ENCODE results near the gene MAGI1.

MAGI1 gene

DNA sequence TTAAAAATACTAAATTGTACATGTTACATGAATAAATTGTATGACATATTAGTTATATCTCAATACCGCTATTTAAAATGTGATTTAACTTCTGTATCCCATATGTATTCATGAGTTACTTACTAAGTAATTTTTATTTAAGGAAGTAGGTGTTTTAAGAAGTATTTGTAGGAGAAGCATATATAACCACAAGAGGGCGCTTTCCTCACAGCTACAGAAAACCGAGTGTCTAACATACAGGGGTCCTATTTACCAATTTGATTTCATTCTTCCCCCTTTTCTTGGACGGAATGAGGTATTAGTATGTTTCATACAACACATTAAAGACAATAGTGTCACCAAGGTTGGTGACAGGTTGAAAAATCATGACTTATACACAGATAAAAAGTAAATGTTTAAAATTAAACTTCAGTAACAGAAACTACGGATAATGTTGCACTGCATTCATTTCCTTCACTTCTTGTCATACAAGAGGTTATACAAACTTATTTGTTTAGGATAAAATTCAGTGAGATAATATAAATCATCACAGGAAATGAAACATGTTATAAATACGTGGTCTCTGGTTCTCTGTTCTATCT is 253.6 kb downstream of the MAGI1 start:
- no peak for DNase-seq

- DNase-seq, result no peak
Measured at GRCh38 chr3:65783117-65783516, 255.6 kb downstream of the MAGI1 start.

DNA sequence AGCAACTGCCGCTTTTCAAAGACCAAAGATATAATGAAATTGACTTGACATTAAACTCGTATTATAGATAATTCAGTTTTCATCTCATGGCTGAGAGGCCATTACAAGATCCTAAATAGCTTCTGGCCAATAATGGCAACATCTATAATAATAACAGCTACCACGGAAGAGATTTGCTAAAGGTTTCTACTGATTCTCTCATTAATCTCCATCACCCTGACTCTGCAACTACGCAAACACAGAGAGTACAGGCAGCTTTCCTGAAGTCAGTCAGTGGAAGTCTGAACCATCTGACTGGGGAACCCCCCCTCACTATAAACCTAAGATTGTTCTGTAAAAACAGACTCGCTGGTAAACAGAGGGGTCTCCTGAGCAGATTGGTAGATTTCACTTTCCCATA is 257.1 kb downstream of the MAGI1 start:
- no peak for DNase-seq

DNA sequence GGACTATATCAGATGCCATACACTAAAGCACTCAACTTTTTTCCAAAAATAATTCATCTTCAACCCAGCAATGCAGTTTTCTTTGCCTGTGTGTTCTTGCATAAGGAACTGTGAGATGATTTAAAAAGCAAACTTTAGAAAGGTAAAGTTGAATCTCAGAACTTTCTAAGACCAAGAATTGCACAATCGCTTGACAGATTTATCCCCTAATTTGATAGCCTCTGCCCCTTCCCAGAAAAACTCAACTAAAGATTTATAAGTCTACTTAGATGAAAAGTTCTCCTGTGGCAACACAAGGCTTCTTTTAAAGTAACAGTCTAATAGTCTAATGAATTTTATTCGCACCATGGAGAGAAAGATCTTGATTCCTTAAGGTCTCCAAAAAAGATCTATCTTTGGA is 259.3 kb downstream of the MAGI1 start:
- no peak for DNase-seq

- no peak for DNase-seq
Measured at GRCh38 chr3:65778968-65779367, 259.8 kb downstream of the MAGI1 start.

- no peak for DNase-seq
Measured at GRCh38 chr3:65777050-65777449, 261.7 kb downstream of the MAGI1 start.

GRCh38 chr3:65776494-65776893 is 262.2 kb downstream of the MAGI1 start:
- DNase-seq, result no peak

GRCh38 chr3:65776081-65776480 is 262.6 kb downstream of the MAGI1 start:
- DNase-seq, result no peak

GRCh38 chr3:65772758-65773157 is 266.0 kb downstream of the MAGI1 start:
- DNase-seq, result no peak

GRCh38 chr3:65767551-65767950 is 271.2 kb downstream of the MAGI1 start:
- no peak for DNase-seq

DNA sequence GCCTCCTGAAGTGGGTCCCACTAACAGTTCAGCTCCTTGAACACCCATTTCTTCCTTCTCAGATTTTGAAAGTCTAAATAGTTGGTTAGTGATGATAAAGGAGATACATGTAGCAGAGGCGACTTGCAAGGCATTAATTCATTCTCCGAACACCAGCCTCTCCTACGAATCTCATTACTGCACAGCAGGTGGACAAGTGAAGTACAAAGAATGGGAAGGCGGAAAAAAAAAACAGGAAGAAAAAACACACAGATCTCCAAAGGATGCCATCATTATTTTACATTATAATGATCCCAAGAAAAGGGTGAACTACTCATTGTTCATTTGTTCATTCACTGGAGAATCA is 276.5 kb downstream of the MAGI1 start:
- no peak for DNase-seq

- no peak for DNase-seq
Measured at GRCh38 chr3:65761446-65762234, 277.1 kb downstream of the MAGI1 start.

DNA sequence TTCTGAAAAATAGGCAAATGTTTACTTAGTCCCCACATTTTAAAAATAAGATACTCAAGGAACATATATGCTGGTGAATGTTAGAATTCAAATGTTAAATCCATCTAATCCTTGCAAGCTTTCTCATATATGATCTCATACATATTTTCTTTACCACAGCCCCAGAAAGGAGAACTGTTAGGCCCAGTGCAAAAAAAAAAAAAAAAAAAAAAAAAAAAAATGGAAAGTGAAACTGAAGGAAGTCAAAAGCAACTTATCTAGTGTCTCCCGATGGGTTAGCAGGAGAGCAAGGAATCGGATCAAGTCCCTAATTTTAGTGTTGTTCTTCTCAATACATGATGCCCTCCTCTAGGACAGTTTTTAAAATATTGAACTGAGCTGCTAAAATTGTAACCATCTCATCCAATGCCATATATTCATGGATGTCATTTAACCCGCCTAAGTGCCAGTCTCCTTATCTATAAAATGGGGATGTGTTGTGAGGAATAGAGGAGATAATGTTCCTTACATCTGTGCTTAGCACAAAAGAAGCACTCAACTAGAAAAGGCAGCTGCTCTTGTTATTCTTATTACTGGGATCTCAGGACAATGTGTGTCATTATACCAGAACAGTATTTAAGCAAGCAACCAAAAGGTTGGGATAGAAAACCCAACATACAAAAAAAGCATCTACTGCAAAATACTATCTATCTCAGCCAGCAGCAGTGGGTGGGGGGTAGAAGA is 279.7 kb downstream of the MAGI1 start:
- DNase-seq, result no peak

GRCh38 chr3:65758438-65758837 is 280.3 kb downstream of the MAGI1 start:
- DNase-seq, result no peak

DNA sequence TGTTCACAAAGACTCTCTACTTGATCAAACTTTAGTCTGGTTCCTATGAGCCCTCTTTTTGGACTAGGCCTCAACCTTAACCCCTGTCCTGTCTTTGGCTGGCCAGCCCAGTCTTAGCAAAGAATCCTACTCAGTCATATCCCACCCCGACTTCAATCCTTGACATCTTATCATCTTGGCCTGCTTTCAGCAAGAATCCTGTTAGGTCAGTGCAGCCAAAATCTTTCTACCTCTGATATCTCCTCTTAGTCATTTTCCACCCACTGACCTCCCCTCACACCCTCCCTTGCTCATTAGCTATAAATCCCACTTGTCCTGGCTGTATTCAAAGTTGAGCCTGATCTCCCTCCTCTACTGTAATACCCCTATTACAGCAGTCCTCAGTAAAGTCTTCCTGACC is 286.1 kb downstream of the MAGI1 start:
- DNase-seq, result no peak

GRCh38 chr3:65751123-65751700 is 287.5 kb downstream of the MAGI1 start:
- no peak for DNase-seq

GRCh38 chr3:65749066-65749465 is 289.7 kb downstream of the MAGI1 start:
- DNase-seq, result no peak

DNA sequence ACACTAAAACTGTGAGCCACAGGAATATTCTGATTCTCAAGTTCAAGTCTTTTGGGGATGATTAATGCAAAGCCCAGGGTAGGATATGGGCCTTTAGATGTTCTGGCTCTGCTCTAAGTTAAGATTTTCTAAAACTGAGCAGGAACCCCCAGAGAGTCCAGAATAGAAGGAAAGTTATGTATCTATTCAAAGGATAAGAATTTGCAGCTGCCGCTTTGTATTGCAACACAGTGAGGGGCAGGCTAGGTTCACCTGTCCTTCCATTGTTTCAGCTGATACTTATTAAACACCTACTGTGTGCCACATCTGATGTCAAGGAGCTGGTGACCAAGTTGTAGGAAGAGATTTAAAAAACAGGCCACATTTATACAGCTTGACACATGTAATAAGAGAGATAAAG is 290.4 kb downstream of the MAGI1 start:
- DNase-seq, result no peak

GRCh38 chr3:65746848-65747247 is 291.9 kb downstream of the MAGI1 start:
- no peak for DNase-seq

DNA sequence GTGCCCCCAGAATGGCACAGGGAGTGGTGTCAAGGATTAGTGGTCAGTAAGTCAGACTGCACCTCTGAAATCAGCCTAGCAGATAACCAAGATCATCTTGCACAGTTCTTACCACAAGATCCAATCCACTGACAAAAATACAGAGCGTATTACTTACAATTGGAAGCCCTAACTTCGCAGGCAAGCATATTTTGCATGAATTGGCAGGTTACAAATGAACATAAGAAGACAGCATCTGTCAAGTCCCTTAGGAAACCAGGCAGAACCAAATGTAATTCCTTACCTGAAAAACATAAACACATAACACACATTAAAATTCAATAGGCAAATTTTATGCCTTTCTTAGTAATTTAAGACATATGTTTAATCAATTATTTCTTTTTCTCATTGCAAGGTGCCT is 293.4 kb downstream of the MAGI1 start:
- no peak for DNase-seq

DNA sequence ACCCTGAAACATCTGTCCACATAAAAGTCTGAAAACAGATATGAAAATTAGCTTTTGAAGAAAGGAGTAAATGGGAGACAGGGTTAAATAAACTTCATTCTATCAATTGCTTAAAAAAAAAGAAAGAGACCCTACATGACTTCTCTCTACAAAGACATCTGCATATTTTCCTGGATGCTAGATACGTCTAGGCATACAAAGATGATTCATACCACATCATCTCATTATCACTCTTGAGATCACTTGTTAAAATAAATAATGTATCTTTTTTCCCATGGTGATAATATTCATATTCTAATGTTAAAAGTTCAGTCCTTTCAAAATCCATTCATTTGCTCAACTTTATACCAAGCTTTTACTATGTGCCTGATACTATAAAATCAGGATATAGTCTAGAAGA is 295.8 kb downstream of the MAGI1 start:
- no peak for DNase-seq

DNA sequence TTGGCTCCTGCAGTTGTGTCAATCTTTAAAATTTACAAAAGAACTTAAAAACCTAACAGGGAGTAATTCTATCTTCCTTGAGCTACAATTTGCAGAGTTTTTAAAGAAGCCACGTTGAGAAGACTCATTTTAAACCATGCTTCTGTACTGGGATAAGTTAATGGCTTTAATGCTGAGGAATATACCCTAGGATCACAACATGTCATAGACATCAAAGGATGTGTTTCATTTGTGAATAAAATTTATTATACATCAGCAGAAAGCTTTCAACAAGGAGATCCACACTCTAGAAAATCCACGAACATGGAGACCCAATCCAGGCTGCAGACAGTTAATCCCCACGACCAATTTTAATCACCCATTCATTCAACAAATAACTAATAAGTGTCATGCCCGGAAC is 297.2 kb downstream of the MAGI1 start:
- no peak for DNase-seq

DNA sequence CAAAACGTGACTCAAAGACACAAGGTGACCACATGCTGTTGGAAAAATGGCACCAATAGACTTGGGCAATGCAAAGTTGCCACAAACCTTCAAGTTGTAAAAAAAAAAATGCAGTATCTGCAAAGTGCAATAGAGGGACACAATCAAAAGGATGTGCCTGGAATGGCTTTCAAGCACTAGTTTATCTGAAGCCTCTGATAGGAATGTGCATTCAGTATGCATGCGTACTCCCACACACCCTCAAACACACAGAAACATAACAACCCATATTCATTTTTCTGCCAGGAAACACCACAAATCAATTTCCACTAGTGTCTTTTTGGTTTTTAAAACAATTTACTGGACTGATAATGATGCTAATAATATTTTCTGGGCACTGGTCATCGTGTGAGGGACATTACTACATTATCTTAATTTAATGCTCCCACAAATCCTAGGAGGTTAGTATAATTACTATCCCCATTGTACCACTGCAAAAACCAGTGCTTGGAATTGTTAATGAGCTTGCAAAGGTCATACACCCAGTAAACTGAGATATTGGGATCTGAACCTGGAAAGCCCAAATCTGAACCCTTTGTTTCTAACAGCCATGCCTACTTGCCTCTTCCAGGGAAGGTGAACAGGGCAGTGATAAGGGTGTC is 298.7 kb downstream of the MAGI1 start:
- DNase-seq, result no peak

DNA sequence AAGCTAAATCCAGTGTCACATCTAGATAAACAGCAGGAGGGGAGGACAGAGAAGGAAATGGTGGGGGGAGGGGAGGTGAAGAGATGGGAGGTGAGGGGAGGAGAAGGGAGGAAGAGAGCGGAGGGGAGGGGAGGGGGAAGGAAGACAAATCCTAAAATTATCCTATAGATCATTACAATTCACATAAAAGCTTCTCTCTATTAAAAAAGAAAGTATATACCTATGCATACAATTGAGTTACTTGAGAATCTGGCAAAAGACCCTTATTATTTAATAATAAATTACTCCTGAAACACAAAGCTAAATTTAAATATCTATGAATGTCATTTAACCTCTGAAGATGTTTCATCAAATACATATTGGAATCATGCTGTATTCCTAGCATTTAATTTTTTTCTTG is 303.9 kb downstream of the MAGI1 start:
- DNase-seq, result no peak
